Brain microvascular endothelial cell (primary cell): Measurements from ENCODE around the gene CFAP77.

ENCODE experiments used
- DNase-seq: peaks from one replicate; pipeline ENCODE4 v3.0.0-alpha.2; 2020
- H3K27ac ChIP-seq: fragments of 250-450 bp; sonication (Bioruptor Pico); 2 replicates; pipeline ENCODE4 v1.5.1; 2020; ENCODE audit warnings: mild to moderate bottlenecking, moderate library complexity
- H3K27me3 ChIP-seq: fragments of 250-450 bp; sonication (Bioruptor Pico); replicated peaks from 2 replicates; pipeline ENCODE4 v1.5.1; 2020; ENCODE audit warnings: mild to moderate bottlenecking
- H3K36me3 ChIP-seq: fragments of 250-450 bp; sonication (Bioruptor Pico); replicated peaks from 2 replicates; pipeline ENCODE4 v1.5.1; 2020; ENCODE audit warnings: mild to moderate bottlenecking
- H3K4me3 ChIP-seq: 2 replicates; pipeline ENCODE4 v1.5.1; 2011; ENCODE audit warnings: low read depth, mild to moderate bottlenecking, control low read depth, low read length, moderate library complexity
- in situ Hi-C: cut with HindIII; loops from 2 replicates; pipeline ENCODE4 v1.10.0; 2017; ENCODE audit warnings: low sequenced_read_pairs, low pct_ligation_motif_present
- TF ChIP-seq, protein P1 (sequence below): IDR thresholded peaks from 2 replicates; pipeline ENCODE4 v1.5.1; 2011; ENCODE audit warnings: low read depth, mild to moderate bottlenecking, moderate library complexity, low read length, control low read depth, inconsistent platforms; ENCODE audit errors: missing control alignments

The CFAP77 gene

DNA sequence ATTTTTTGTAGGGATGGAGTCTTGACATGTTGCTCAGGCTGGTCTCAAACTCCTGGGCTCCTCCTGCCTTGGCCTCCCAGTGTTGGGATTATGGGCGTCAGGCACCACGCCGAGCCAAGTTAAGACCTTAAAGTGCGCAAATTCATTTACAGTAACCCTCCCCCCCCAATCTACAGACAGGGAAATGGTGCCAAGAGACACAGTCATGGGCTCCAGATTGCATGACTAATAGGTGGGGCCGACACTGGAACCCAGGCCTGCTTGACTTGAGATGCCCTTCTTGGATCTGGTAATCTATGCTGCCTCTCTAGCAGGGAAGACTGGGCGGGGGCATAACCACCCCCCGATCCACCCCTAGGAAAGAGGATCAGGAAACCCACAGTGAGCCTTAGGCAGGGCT is 22.9 kb upstream of the CFAP77 start:
- Histone ChIP-seq H3K4me3 (no peak overlapping the region), H3K27me3 (no peaks in the 10 kb centered on the region), H3K36me3 (peaks cover 60% of the 10 kb centered on the region), H3K27ac (no peak overlapping the region)
- DNase-seq, result no peak
- TF ChIP-seq, protein P1, sequence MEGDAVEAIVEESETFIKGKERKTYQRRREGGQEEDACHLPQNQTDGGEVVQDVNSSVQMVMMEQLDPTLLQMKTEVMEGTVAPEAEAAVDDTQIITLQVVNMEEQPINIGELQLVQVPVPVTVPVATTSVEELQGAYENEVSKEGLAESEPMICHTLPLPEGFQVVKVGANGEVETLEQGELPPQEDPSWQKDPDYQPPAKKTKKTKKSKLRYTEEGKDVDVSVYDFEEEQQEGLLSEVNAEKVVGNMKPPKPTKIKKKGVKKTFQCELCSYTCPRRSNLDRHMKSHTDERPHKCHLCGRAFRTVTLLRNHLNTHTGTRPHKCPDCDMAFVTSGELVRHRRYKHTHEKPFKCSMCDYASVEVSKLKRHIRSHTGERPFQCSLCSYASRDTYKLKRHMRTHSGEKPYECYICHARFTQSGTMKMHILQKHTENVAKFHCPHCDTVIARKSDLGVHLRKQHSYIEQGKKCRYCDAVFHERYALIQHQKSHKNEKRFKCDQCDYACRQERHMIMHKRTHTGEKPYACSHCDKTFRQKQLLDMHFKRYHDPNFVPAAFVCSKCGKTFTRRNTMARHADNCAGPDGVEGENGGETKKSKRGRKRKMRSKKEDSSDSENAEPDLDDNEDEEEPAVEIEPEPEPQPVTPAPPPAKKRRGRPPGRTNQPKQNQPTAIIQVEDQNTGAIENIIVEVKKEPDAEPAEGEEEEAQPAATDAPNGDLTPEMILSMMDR, result no peak
- in situ Hi-C loops, result no loop called here

DNA sequence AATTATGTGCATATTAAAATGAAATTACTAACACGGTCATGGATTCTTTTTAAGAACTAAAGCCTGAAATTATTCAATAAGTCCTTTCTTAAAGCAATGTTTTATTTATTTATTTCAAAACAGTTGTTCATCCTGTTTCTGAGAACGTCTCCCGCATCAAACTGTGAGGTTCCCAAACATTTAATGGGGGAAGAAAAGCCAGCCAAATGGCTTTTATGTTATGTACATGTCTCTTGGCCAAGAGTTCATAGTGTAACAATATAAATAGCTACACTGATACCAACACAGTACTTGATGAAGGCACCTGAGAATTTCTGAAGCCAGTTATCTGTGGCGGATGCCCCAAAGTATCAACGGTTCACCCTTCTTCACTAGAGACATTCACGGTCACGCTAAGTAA is 19.0 kb upstream of the CFAP77 start:
- Histone ChIP-seq H3K27ac (no peak overlapping the region), H3K27me3 (no peaks in the 10 kb centered on the region), H3K36me3 (peaks cover 67% of the 10 kb centered on the region), H3K4me3 (no peak overlapping the region)
- no peak for DNase-seq
- TF ChIP-seq, protein P1, result no peak
- in situ Hi-C loops, result no loop called here

DNA sequence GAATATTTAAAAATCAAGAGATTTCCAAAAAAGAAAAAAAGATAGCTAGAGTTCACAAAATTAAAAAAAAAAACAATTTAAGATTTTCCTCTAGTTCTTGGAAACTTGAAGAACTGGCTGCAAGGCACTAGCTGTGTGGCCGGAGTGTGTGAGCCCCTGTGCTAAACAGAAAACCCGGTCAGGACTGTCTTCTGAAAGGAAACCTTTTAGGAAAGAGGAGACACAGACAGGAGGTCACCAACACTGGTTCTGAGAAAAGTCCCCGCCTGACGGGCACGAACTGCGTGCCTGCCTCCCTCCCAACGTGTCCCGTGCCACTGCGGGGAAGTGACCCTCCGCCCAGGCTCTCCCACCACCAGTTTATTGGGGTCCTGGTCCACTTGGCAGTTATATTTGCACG is 18.6 kb upstream of the CFAP77 start:
- H3K27me3 ChIP-seq, result no peaks in the 10 kb centered on the region
- no peak overlapping the region for H3K4me3 ChIP-seq
- TF ChIP-seq, protein P1, result no peak
- in situ Hi-C loops, result no loop called here
- no peak for DNase-seq
- no peak overlapping the region for H3K27ac ChIP-seq
- peaks cover 71% of the 10 kb centered on the region for H3K36me3 ChIP-seq

DNA sequence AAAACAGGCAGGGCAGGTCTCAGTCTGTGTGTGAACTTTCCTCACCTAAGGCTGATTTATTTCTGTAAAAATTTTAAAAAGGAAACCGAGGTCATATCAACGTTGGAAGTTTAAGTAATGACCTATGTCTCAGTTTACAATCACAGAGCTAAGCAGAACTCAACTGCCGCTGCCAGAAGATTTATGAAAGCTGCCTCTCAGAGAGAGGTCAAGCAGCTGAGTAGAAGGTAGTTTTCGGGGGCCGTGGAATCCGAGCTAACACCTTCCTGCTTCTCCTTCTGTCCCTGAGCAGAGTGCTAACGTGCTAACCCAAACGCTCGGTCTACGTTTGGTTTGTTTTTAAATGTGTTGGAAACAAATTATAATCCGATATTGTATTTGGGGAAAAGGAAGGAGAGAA is 14.5 kb upstream of the CFAP77 start:
- peaks cover 65% of the 10 kb centered on the region for H3K36me3 ChIP-seq
- H3K27me3 ChIP-seq, result no peaks in the 10 kb centered on the region
- no peak for DNase-seq
- H3K4me3 ChIP-seq, result no peak overlapping the region
- TF ChIP-seq, protein P1, result no peak
- H3K27ac ChIP-seq, result no peak overlapping the region
- in situ Hi-C loops, result no loop called here

DNA sequence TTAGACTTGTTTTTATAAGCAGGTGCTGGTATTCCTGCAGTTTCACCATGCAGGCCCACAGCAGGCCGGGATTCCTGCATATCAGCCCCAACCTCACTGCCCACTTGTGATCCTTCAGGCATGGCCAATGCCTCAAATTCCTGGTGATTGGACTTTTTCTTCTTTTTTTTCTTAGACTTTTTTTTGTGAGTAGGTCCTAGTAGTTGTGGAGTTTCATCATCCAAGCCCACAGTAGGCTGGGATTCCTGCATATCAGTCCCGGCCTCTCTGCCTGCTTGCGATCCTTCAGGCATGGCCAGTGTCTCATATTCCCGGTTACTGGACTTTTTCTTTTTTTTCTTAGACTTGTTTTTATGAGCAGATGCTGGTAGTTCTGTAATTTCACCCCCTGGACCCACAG is 8.2 kb upstream of the CFAP77 start:
- no peak for DNase-seq
- no peak overlapping the region for H3K4me3 ChIP-seq
- in situ Hi-C loops, result no loop called here
- no peaks in the 10 kb centered on the region for H3K27me3 ChIP-seq
- TF ChIP-seq, protein P1, result no peak
- no peak overlapping the region for H3K27ac ChIP-seq
- peaks cover 30% of the 10 kb centered on the region for H3K36me3 ChIP-seq

DNA sequence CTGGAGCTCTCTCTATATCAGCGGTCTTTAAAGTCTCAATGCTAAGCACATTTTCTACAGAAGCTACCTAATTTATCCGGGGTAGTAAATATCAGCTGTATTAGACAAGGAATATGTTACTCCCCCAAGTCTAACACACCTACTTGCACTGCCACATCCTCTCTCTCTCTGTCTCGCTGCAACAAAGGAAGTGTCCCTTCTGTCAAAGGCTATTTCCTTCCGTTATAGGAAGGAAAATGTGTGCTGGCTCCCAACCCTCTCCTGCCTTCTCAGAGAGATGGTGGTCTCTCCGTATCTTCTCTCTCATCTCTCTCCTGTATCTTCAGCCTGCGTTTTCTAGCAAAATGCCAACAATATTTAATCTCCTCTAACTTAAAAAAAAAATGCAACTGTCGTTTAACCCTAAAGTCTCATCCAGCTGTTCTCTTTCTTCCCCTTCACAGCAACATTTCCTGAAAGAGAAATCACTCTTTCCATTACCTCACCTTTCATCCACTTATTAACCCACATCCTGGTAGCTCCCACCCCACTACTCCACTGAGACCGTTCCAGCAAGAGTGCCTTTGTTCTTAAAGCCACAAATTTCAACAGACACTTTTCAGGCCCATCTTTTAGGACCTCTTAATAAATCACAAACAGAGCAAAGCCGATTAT is 5.7 kb upstream of the CFAP77 start:
- H3K36me3 ChIP-seq, result peaks cover 13% of the 10 kb centered on the region
- no peak overlapping the region for H3K4me3 ChIP-seq
- DNase-seq, result no peak
- TF ChIP-seq, protein P1, result no peak
- in situ Hi-C loops, result no loop called here
- no peaks in the 10 kb centered on the region for H3K27me3 ChIP-seq
- no peak overlapping the region for H3K27ac ChIP-seq
